Activated CD8-positive, alpha-beta T cell treated with anti-CD3 and anti-CD28 coated beads for 36 hours (primary cell): ENCODE results near the gene ATP5ME. TPM values are rescaled to one million over a fixed set of nuclear protein-coding genes. Genes with fewer than 3 reads are reported as not detected.

Experiments
- ATAC-seq: fragments of 200-7000 bp; cut with Tn5 transposase; one replicate; pipeline ENCODE4 v1.10.0; 2021; ENCODE audit warnings: mild to moderate bottlenecking, moderate library complexity
- CTCF ChIA-PET: fragments of 350-600 bp; sonication (Branson Sonifier 250); formaldehyde crosslinking; loops from one replicate; lab custom pipeline; 2021; ENCODE audit warnings: antibody characterized with exemption; lab: Charles Lee
- POLR2A ChIA-PET: fragments of 350-600 bp; sonication (Branson Sonifier 250); formaldehyde crosslinking; loops from one replicate; lab custom pipeline; 2021; ENCODE audit warnings: antibody characterized with exemption; lab: Charles Lee
- DNase-seq: peaks from one replicate; pipeline ENCODE4 v3.0.0-alpha.2; 2020
- H3K27ac Mint-ChIP-seq: one replicate; pipeline ENCODE4 v1.8.0; 2021; ENCODE audit warnings: mild to moderate bottlenecking, mixed read lengths
- H3K27me3 Mint-ChIP-seq: one replicate; pipeline ENCODE4 v1.8.0; 2021; ENCODE audit warnings: mixed read lengths
- H3K36me3 Mint-ChIP-seq: one replicate; pipeline ENCODE4 v1.8.0; 2021; ENCODE audit warnings: low read depth, mixed read lengths
- H3K4me1 Mint-ChIP-seq: one replicate; pipeline ENCODE4 v1.8.0; 2021; ENCODE audit warnings: low read depth, mixed read lengths
- H3K4me3 Mint-ChIP-seq: one replicate; pipeline ENCODE4 v1.8.0; 2021; ENCODE audit warnings: mild to moderate bottlenecking, moderate library complexity, mixed read lengths
- H3K9me3 Mint-ChIP-seq: one replicate; pipeline ENCODE4 v1.8.0; 2021; ENCODE audit warnings: mixed read lengths
- intact Hi-C: fragments of 100-400 bp; cut with micrococcal nuclease; formaldehyde crosslinking; loops from one replicate; pipeline ENCODE4 v1.10.0; 2022
- total RNA-seq, 2 experiments: library from RNA; stranded (reverse); gene quantifications; one replicate each; pipeline ENCODE4 v1.2.3, GENCODE V29; 2021
- TF ChIP-seq, protein P1 (sequence below): fragments of 200-600 bp; IDR thresholded peaks from one replicate; pipeline ENCODE4 v1.8.0; 2022; ENCODE audit warnings: antibody characterized with exemption, mild to moderate bottlenecking

The ATP5ME gene
- total RNA-seq, 2 experiments from 2014 or later: 221 to 234 TPM

- ATAC-seq (no peak), DNase-seq (no peak)
- Mint-ChIP-seq H3K4me1 (peaks cover 29% of the 10 kb centered on the region), H3K9me3 (no peaks in the 10 kb centered on the region), H3K27me3 (no peaks in the 10 kb centered on the region), H3K36me3 (peaks cover 3% of the 10 kb centered on the region), H3K4me3 (no peak overlapping the region), H3K27ac (no peak overlapping the region)
- TF ChIP-seq, protein P1, sequence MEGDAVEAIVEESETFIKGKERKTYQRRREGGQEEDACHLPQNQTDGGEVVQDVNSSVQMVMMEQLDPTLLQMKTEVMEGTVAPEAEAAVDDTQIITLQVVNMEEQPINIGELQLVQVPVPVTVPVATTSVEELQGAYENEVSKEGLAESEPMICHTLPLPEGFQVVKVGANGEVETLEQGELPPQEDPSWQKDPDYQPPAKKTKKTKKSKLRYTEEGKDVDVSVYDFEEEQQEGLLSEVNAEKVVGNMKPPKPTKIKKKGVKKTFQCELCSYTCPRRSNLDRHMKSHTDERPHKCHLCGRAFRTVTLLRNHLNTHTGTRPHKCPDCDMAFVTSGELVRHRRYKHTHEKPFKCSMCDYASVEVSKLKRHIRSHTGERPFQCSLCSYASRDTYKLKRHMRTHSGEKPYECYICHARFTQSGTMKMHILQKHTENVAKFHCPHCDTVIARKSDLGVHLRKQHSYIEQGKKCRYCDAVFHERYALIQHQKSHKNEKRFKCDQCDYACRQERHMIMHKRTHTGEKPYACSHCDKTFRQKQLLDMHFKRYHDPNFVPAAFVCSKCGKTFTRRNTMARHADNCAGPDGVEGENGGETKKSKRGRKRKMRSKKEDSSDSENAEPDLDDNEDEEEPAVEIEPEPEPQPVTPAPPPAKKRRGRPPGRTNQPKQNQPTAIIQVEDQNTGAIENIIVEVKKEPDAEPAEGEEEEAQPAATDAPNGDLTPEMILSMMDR: no peak
- CTCF ChIA-PET: interaction anchor here (1.0 kb wide), 1 partner anchor 30 kb away, joined by 3 read pairs; no protein-coding TSS in a partner anchor
- POLR2A ChIA-PET: no interaction called here
- intact Hi-C loops: no loop called here
These were observed 39.0 kb upstream of the ATP5ME start for GRCh38 chr4:712916-713632.

- Mint-ChIP-seq H3K9me3 (no peaks in the 10 kb centered on the region), H3K4me1 (peaks cover 23% of the 10 kb centered on the region), H3K36me3 (peaks cover 3% of the 10 kb centered on the region), H3K27me3 (no peaks in the 10 kb centered on the region), H3K27ac (no peak overlapping the region), H3K4me3 (no peak overlapping the region)
- TF ChIP-seq, protein P1: no peak
- ChIA-PET POLR2A (no interaction called here), CTCF (no interaction called here)
- intact Hi-C loops: no loop called here
- DNase-seq (no peak), ATAC-seq (no peak)
These were observed 38.0 kb upstream of the ATP5ME start for GRCh38 chr4:712093-712492.

GRCh38 chr4:710916-711315 is 36.8 kb upstream of the ATP5ME start:
- ATAC-seq (no peak), DNase-seq (no peak)
- TF ChIP-seq, protein P1: no peak
- Mint-ChIP-seq H3K4me3 (no peak overlapping the region), H3K9me3 (no peaks in the 10 kb centered on the region), H3K4me1 (peaks cover 21% of the 10 kb centered on the region), H3K36me3 (peaks cover 3% of the 10 kb centered on the region), H3K27ac (no peak overlapping the region), H3K27me3 (no peaks in the 10 kb centered on the region)
- ChIA-PET CTCF (no interaction called here), POLR2A (no interaction called here)
- intact Hi-C loops: no loop called here

DNA sequence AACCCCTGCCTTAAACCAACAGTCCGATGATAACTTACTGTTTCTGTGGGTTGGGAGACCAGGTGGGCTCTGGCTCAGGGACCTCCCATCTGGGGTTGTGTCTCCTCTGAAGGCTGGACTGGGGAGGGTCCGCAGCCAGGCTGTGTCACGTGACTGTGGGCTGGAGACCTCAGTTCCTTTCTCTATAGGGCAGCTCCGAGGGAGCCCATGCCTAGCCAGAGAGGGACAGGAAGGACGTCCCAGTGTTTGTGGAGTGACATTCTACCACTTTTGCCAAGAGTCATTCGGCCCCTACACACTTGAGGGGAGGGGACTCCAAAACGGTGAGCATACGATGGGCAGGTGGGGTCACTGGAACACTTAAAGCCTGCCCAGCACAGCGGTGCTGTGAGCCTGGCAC is 36.0 kb upstream of the ATP5ME start:
- no peak for ATAC-seq
- POLR2A ChIA-PET: interaction anchor here (1.0 to 1.2 kb wide), 2 partner anchors 9 to 26 kb away, joined by 4 to 5 read pairs; no protein-coding TSS in a partner anchor

More for the DNA sequence above, 36.0 kb upstream of the ATP5ME start:
- H3K27ac Mint-ChIP-seq: no peak overlapping the region
- intact Hi-C loops: no loop called here
- H3K9me3 Mint-ChIP-seq: no peaks in the 10 kb centered on the region
- peaks cover 3% of the 10 kb centered on the region for H3K36me3 Mint-ChIP-seq
- CTCF ChIA-PET: interaction anchor here (0.9 to 1.2 kb wide), 3 partner anchors 32 to 107 kb away, joined by 3 to 5 read pairs (median 4); partner anchors contain the start of genes ATP5ME and MYL5
- H3K27me3 Mint-ChIP-seq: no peaks in the 10 kb centered on the region
- H3K4me1 Mint-ChIP-seq: peaks cover 24% of the 10 kb centered on the region
- no peak for DNase-seq
- TF ChIP-seq, protein P1: no peak
- no peak overlapping the region for H3K4me3 Mint-ChIP-seq
